ENCODE results near the gene COA1. TPM values are rescaled to one million over a fixed set of nuclear protein-coding genes. Genes with fewer than 3 reads are reported as not detected.

COA1 gene
- polyA plus RNA-seq, 3 donors = 25.6 to 57.8 (median 56.2) TPM

- no peak for TF ChIP-seq CTCF (IDR thresholded peaks at IDR 0.05)
- Histone ChIP-seq H3K9ac (ENCODE audit: insufficient read depth, low read length, poor library complexity, severe bottlenecking) (peak within 1 kb of the TSS; percentile 90), H3K9me3 (replicated peaks in 1 of 2; ENCODE audit: control insufficient read depth in 1 of 2, insufficient read depth in 1 of 2, low read length in 2 of 2) (no peaks in the 10 kb centered on the region), H4K20me1 (ENCODE audit: insufficient read depth, low read length) (no peaks in the 10 kb centered on the region), H3K36me3 (replicated peaks in 1 of 2; ENCODE audit: control insufficient read depth in 1 of 2, insufficient read depth in 2 of 2, low read length in 2 of 2) (no peaks in the 10 kb centered on the region), H3K4me1 (ENCODE audit: control insufficient read depth in 1 of 2, insufficient read depth in 2 of 2, low read length in 2 of 2) (peaks cover 78 to 91% of the 10 kb centered on the region in 2 donors), H3K27ac (ENCODE audit: low read depth in 1 of 2, low read length in 2 of 2) (peak within 1 kb of the TSS; percentile 19 to 92), H3K79me2 (ENCODE audit: insufficient read depth, low read length) (peaks cover 46% of the 10 kb centered on the region), H3K4me3 (replicated peaks in 1 of 3; ENCODE audit: low read depth in 2 of 3, low read length in 3 of 3) (peak within 1 kb of the TSS; percentile 59 to 98 (median 90)), H2AFZ (ENCODE audit: insufficient read depth, low read depth, low read length, poor library complexity, severe bottlenecking) (peak within 1 kb of the TSS; percentile 94), H3K27me3 (ENCODE audit: control insufficient read depth in 2 of 2, insufficient read depth in 2 of 2, low read length in 2 of 2) (no peaks in the 10 kb centered on the region), H3K4me2 (replicated peaks; ENCODE audit: extremely low read depth, low read length, poor library complexity, severe bottlenecking) (peak within 1 kb of the TSS; percentile 89)
- WGBS (ENCODE audit: insufficient coverage) = under 1% methylated on average over 50 of the region's 67 CpGs
- Mint-ChIP-seq H3K36me3 (peaks cover 11 to 17% of the 10 kb centered on the region in 2 donors), H3K4me3 (peak within 1 kb of the TSS; percentile 83 to 94), H3K4me1 (peaks cover 75% of the 10 kb centered on the region), H3K27ac (peak within 1 kb of the TSS; percentile 18 to 90 (median 73)), H3K9me3 (no peaks in the 10 kb centered on the region), H3K27me3 (ENCODE audit: low read depth in 3 of 3) (peaks cover 0 to 6% (median 2%) of the 10 kb centered on the region in 3 donors)
- intact Hi-C loops (cut with micrococcal nuclease) = loop anchor here in 1 of 2 donors (10.0 kb wide), 1 partner anchor 77 kb away; no protein-coding TSS in a partner anchor
- peak; percentile 46 to 68 (median 48) for DNase-seq
Measured at GRCh38 chr7:43758029-43758821, 28.9 kb upstream of the COA1 start, which contains the start of gene BLVRA. BLVRA (plus strand) TSS chr7:43758680; CDS start chr7:43771159, 12,479 bp downstream.

GRCh38 chr7:43757073-43757720 is 27.9 kb upstream of the COA1 start:
- H3K27me3 Mint-ChIP-seq (ENCODE audit: low read depth in 3 of 3) = peaks cover 0 to 6% (median 2%) of the 10 kb centered on the region in 3 donors
- Histone ChIP-seq H3K4me1 (ENCODE audit: control insufficient read depth in 1 of 2, insufficient read depth in 2 of 2, low read length in 2 of 2) (peaks cover 76 to 91% of the 10 kb centered on the region in 2 donors), H3K27me3 (ENCODE audit: control insufficient read depth in 2 of 2, insufficient read depth in 2 of 2, low read length in 2 of 2) (no peaks in the 10 kb centered on the region), H3K79me2 (ENCODE audit: insufficient read depth, low read length) (peaks cover 35% of the 10 kb centered on the region), H3K36me3 (replicated peaks in 1 of 2; ENCODE audit: control insufficient read depth in 1 of 2, insufficient read depth in 2 of 2, low read length in 2 of 2) (no peaks in the 10 kb centered on the region), H3K9ac (ENCODE audit: insufficient read depth, low read length, poor library complexity, severe bottlenecking) (no peak overlapping the region), H3K4me2 (replicated peaks; ENCODE audit: extremely low read depth, low read length, poor library complexity, severe bottlenecking) (no peak overlapping the region), H3K9me3 (replicated peaks in 1 of 2; ENCODE audit: control insufficient read depth in 1 of 2, insufficient read depth in 1 of 2, low read length in 2 of 2) (no peaks in the 10 kb centered on the region), H3K4me3 (replicated peaks in 1 of 3; ENCODE audit: low read depth in 2 of 3, low read length in 3 of 3) (no peak overlapping the region), H2AFZ (ENCODE audit: insufficient read depth, low read depth, low read length, poor library complexity, severe bottlenecking) (peak overlapping the region; percentile 94), H4K20me1 (ENCODE audit: insufficient read depth, low read length) (no peaks in the 10 kb centered on the region), H3K27ac (ENCODE audit: low read depth in 1 of 2, low read length in 2 of 2) (no peak overlapping the region)
- no peak for DNase-seq
- intact Hi-C loops (cut with micrococcal nuclease) = loop anchor here in 1 of 2 donors (10.0 kb wide), 1 partner anchor 78 kb away; no protein-coding TSS in a partner anchor
- no peak for TF ChIP-seq CTCF (IDR thresholded peaks at IDR 0.05)
- peak overlapping the region in 4 of 7 donors; percentile 9 to 85 (median 42) for H3K27ac Mint-ChIP-seq
- H3K9me3 Mint-ChIP-seq = no peaks in the 10 kb centered on the region
- H3K4me3 Mint-ChIP-seq = peak overlapping the region; percentile 75 to 84
- peaks cover 75% of the 10 kb centered on the region for H3K4me1 Mint-ChIP-seq
- 70% methylated on average over 2 of the region's 2 CpGs for WGBS (ENCODE audit: insufficient coverage)
- peaks cover 8 to 14% of the 10 kb centered on the region in 2 donors for H3K36me3 Mint-ChIP-seq
